ENCODE data around the gene PRR14.

PRR14 gene

DNA sequence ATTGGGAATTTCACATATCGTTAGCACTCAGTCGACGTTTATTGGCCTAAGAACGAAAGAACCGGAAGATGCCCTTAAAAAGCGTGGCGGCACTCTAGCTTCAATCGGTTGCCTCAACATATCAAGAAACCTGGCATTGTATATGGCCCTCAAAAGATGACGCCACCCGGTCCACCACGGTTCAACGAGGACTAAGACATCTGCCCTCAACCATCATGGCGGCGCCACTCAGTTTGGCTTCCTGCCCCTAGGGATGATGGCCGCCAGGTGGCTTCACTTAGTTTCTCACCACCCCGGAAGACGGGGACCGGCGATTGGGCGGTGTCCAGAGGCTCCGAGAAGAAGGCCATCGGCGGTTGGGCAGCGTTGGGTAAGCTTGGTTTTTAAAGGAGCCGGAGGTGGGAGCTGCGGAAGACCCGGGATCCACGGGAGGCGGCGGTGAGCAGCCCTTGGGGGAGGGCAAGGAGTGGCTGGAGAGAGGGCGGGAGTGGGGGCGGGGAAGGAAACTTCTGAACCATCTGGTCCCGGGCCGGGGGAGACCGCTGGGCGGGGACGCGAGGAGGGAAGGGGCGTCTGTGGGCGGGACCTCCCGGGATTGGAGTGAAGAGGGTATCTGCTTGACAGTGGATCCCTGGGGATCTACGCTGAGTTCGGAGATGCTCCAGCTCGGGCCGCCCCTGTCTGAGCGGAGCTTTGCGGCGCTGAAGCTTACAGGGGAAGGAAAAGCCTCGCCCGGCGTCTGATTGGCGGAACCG lies at the start of gene PRR14:
Gene PRR14, plus strand, starts transcription at position 592 of the 755 bp plus-strand sequence. CDS start 686 bp downstream, outside the sequence.
- DNase-seq (ENCODE audit: low read depth in 4 of 4, low spot score in 1 of 4) = peak; percentile 88 to 98 (median 98)

DNA sequence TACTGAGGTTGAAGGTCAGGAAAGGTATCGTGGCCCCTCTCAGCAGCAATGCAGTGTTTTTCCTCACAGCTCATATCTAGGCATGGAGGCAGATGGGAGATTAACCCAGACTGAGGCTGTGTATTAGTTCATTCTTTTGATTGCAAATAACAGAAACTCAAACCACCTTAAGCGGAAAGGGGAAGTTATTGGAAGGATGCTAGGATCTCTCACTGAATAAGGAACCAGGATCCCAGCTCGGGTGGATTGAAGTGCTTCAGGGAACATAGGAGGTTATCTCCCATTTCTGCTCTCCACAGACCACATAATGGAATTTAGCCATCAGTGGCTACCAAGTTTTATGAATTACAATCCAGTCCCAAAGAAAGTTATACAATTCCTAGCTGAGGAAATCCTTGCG lies 48.8 kb upstream of the PRR14 start:
- DNase-seq (ENCODE audit: low read depth in 4 of 4, low spot score in 1 of 4) = no peak

DNA sequence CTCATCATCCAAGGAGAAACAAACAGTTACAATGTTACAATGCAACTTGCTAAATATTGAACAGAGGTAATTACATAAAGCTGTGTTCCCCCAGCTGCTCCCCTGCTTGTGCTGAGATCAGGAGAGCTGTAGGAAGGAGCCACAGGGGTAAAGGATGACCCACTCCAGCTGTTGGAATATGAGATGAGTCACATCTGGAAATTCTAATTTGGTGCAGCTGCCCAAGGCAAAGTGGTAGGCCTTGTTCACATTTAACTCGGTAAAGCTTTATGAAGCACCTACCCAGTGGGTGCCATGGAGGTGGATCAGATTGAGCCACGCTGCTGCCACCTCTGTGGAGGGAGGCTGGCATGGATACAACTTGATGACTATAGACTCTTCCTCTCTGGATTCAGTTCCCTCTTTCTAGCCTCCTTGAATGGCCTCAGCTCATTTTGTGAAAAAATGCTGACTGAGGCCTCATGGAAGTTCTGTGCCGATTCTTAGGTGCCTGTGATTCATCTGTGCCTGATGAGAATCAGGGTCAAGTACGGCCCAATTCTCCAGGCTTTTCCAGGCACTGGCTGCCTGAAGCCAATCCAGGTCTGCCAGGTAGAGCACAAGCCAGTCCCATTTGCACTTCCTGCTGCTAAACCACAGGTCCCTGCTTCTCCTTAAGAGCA lies 48.0 kb upstream of the PRR14 start:
- DNase-seq (ENCODE audit: low read depth in 4 of 4, low spot score in 1 of 4) = no peak

DNA sequence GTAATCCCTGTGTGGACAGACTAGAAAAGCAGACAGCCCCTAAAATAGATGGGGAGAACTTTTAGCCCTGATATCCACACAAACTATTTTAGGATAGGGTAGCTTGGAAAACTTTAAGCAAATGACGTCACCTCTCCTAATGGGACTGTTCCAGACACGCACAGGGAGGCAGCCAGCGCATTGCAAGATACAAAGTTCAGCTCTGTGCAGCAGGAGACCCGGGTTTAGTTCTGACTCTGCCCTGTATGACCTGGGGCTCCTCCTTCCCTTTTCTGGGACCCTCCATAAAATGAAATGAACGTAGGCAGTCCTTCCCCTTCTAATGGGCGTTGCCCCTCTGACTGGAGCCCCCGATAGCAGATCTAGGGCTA lies 46.8 kb upstream of the PRR14 start:
- no peak for DNase-seq (ENCODE audit: low read depth in 4 of 4, low spot score in 1 of 4)

DNA sequence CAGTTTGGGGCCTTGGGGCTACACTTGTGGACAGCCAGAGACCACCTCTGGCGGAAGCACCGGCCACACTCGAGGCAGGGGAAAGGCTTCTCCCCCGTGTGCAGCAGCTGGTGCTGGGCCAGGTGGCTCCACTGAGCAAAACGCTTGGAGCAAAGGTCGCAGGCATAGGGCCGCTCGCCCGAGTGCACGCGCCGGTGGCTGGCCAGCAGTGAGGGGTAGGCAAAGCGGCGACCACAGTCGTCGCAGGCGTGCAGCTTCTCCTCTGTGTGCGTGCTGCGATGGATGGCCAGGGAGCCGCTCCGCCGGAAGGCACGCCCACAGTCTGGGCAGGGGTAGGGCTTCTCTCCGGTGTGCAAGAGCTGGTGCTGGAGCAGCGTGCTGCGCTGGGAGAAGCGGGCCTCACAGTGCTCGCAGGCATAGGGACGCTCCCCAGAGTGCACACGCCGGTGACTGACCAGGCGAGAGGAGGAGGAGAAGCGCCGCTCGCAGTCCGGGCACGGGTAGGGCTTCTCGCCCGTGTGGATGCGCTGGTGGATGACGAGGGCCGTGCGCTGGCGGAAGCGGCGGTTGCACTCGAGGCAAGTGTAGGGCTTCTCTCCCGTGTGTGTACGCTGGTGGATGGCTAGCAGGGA lies 46.3 kb upstream of the PRR14 start:
- no peak for DNase-seq (ENCODE audit: low read depth in 4 of 4, low spot score in 1 of 4)

DNA sequence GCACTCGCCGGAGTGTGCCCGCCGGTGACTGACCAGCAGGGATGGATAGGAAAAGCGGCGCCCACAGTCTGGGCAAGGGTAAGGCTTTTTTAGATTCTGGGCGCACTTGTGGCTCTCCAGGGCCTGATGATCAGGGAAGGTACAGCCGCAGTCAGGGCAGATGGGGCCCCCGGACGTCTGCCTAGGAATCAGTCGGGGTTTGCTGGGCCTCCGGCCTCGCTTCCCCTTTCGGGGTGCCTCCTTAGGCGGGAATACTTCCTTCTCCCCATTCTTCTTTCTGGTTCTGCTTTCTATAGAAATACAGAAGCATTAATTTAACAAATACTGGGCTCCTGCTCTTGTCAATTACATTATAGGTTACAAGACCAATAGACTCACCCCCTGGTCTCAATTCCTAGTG lies 45.6 kb upstream of the PRR14 start:
- no peak for DNase-seq (ENCODE audit: low read depth in 4 of 4, low spot score in 1 of 4)

DNA sequence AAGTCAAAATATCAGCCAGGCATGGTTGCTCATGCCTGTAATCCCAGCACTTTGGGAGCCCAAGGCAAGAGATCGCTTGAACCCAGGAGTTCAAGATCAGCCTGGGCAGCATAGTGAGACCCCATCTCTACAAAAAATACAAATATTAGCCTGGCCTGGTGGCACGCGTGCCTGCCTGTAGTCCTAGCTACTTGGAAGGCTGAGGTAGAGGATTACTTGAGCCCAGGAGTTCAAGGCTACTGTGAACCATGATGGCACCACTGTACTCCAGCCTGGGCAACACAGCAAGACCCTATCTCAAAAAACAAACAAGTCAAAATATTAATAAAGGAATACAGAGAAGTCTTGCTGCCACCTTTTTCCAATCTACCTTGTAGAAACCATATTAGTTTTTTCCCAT lies 44.8 kb upstream of the PRR14 start:
- DNase-seq (ENCODE audit: low read depth in 4 of 4, low spot score in 1 of 4) = no peak

DNA sequence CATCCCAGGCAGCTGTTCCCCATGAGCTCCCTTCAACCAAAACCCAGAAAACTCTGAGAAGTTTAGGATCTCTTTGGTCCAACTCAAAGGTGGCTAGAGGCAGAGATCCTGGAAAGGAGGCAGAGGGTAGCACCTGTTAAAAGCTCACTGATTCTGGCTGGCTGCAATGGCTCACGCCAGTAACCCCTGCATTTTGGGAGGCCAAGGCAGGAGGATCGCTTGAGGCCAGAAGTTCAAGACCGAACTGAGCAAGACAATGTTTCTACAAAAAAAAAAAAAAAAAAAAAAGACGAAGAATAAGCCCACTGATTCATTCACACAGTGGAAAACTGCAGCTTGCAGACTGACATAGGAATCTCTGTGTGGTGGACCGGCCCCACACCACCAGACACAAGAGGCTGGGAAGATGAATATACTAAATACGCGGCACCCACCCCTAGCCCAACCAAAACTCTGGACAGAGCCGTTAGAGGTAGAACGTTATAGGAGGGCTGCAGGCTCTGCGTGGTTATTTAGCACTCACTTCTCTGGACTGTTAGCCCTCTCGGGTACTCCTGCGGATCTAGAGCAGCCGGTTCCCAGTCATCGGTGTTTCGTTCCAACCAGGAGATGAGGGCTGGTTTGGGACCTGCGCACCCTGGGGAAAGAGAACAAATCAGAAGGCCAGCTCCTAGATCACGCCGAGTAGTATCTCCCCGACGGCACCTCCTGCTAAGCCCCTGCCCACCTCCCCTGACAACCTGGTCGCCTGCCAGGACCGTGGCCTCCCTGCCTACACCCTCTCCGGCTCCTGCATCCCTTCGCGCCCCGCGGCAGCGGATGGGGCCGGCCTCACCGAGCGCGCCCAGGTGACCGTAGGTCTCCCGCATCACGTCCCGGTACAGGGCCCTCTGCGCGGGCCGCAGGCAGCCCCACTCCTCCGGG lies 41.5 kb upstream of the PRR14 start:
- DNase-seq (ENCODE audit: low read depth in 4 of 4, low spot score in 1 of 4) = peak in 1 of 4 experiments; percentile 19

DNA sequence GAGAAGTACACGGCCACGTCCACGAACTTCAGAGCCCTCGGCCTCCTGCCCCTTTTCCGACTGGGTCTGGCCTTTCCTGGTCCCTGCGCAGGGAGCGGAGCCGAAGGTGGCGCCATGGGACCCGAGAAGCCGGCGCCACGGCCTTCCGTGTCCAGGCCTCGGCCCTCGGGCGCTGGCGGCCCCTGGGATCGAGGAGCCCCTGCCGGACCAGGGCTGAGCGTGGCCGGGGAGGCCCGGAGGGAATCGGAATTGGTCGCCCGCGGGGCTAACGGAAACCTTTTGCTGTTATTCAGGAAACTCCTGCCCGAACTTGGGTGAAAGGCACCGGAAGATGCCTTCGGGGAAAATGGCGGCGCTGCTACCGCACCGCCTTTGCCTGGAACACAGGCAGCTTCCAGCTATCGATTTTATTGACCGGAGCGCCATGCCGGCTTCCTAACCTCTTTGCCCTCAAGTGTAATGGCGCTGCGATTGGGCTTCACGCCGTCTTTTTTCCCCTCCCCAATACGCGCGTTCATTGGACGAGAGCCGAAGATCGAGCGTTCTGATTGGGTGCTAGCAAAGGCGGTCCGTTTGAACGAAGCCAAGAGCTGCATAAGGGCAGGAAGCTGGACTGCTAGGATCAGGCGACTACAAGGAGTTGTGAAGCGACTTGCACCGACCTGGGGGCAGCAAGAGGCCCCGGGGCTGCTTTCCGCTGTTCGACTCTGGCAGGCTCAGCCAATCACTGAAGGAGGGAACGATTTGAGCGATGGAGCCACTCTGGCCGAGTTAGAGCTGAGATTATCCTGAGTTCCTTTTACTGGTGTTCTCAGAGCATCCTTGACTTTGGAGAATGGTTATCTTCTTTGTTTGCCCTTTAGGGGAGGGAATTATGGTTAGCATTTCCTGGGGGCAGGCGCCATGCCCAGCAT lies 40.6 kb upstream of the PRR14 start, which contains the start of gene ZNF689:
Gene ZNF689, minus strand, starts transcription at position 464 of the 914 bp plus-strand sequence. Its CDS starts 348 bp downstream, at position 116.
- DNase-seq (ENCODE audit: low read depth in 4 of 4, low spot score in 1 of 4) = peak; percentile 78 to 89 (median 84)

DNA sequence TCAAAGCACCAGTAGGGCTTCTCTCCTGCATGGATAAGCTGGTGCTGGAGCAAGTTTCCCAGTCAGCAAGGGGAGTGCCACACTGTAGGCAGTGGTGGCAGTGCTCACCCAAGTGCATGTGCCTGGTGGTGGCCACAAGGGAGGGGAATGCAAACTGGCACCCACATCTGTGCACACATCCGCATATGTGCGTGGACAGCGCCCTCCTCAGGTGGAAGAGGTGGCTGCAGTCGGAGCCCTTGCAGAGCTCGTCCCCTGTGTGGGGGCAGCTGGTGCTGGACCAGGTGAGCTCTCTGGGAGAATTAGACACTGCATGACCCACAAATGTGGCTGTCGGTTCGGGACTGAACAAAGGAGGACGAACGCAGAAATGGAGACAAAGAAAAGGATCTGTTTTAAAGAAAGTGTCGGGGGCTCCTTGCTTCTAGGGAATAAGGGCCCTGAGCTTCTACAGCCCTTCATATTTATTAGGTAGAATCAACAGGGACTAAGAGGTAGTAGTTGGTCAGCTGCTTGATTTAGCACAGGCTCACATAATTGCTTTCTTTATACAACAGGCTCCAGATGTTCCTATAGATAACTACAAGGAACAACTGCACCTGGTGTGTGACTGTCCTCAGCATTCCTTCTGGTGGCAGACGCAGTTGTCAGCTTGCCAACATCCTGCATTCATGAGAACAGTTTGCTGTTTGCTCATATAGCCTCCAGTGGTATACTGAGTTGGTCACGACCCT lies 35.2 kb upstream of the PRR14 start:
- peak in 3 of 4 experiments; percentile 49 to 72 (median 52) for DNase-seq (ENCODE audit: low read depth in 4 of 4, low spot score in 1 of 4)

DNA sequence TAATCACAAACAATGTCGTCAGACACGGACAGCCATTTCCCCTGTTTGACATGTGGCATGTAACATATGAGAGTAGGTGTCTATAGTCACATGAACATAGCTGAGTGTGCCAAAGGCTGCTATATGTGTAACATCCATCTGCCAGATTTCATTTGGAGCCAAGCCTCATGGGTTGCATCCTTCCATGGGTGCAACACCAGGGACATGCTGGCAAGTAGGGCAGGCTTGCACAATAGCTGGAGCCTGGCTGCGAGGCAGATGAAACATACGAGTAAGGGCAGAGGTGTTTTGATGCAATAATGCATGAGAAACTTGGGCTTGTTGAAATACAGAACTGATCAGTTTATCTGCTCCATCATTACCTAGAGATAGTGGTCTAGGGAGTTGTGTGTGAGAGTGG lies 31.6 kb upstream of the PRR14 start:
- DNase-seq (ENCODE audit: low read depth in 4 of 4, low spot score in 1 of 4) = no peak

DNA sequence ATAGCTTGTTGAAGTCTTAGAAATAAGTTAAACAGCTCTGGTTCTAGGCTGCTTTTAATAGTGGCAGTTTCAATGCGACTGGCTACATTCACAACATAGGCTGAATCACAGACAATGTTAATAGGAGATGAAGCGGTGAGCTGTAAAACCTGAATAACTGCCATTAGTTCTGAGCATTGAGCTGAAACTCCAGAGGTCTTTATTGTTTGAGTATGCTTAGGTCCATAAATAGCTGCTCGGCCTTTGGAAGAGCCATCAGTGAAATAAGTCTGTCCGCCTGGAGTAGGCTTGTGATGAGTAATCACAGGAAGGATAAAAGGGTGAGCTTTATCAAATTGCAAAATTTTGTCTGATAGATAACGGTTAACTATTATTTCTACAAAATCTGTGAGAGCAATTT lies 31.1 kb upstream of the PRR14 start:
- DNase-seq (ENCODE audit: low read depth in 4 of 4, low spot score in 1 of 4) = no peak

DNA sequence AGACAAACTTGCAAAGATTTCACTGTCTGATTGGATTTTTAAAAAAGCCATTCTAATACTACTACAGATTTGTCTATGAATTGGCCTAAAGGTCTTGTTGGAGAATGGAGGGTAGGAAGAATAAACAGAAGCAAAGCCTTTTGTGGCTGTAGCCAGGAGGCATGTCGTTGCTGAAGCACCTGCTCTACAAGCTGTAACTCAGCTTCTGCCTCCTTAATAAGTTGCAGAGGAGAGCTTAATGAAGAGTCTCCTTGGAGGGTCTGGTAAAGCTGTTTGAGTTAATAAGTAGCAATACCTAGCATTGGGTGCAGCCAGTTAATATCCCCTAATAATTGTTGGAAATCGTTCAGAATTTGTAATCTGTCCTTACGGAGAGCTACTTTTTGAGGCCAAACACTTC lies 30.6 kb upstream of the PRR14 start:
- no peak for DNase-seq (ENCODE audit: low read depth in 4 of 4, low spot score in 1 of 4)

DNA sequence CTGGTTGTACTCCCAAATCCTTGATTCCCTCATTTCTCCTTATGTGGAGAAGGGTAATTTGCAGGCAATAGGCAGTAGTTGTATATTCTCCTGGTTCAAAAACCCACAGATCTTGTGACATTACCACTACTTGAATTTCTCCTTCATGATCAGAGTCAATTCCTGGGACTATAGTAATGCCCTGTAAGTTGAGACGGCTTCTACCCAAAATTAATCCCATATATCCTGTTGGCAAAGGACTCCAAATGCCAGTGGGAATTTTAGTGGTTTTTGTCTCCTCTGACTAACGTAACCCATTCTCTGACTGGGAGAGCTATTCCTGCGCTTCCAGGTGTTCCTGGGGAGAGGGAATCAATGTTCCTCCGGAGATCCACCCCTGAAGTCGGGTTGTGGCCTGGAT lies 29.0 kb upstream of the PRR14 start:
- no peak for DNase-seq (ENCODE audit: low read depth in 4 of 4, low spot score in 1 of 4)

DNA sequence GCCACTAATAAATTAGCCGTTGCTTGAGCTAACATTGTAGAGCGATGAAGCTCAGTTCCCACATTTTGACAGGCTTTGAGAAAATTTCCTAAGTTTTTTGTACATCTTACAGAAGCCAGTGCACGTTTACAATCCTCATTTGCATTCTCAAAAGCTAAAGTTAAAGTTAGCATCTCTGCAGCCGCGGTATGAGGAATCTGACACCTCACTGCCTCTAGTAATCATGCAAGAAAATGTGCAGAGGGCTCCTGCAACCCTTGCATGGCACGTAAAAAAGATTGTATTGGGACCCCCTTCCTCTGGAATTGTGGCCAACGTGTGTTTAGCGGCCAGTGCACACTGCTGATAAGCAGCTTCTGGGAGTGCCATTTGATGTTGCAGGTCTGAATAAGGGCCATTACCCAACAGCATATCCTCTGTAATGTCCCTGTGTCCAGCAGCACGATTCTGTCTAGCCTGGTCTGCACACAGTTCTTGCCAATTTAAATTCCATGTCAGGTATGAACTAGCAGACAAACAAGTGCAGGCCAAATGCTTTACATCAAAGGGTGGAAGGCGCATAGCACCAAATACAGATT lies 28.2 kb upstream of the PRR14 start:
- no peak for DNase-seq (ENCODE audit: low read depth in 4 of 4, low spot score in 1 of 4)

DNA sequence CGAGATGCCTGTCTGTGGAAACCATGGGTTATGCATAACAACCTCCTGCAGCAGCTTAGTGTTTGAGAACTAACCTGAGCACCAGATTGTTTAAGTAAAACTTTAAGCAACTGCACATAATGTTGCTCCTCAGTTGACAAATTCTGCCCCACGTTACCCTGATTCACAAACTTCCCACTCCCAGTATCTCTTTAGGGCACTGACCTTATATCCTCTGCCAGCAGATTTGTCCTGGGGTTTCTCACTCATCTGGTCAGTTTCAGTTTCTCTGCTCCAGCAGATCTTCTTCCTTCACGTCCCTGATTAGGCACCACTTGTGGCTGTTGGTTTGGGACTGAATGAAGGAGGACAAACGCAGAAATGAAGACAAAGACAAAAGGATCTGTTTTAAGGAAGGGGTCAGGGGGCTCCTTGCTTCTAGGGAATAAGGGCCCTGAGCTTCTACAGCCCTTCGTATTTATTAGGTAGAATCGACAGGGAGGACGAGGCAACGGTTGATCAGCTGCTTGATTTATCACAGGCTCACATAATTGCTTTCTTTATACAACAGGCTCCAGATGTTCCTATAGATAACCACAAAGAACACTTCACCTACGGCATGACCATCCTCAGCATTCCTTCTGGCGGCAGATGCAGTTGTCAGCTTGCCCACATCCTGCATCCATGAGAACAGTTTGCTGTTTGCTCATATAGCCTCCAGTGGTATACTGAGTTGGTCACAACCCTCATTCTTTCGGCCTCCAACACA lies 27.1 kb upstream of the PRR14 start:
- DNase-seq (ENCODE audit: low read depth in 4 of 4, low spot score in 1 of 4) = no peak

DNA sequence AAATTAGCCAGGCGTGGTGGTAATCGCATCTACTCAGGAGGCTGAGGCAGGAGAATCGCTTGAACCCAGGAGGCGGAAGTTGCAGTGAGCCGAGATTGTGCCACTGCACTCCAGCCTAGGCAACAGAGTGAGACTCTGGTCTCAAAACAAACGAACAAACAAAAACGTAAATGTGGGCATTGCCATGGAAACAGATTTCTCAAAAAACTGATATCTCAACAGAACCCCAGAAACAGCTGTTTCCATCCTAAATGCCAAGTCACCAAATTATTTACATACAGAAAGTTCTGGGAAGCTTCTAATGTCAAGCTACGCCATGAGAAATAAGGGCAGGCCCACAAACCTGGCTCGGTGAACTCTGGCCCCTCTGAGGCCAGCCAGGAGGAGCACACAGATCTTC lies 24.5 kb upstream of the PRR14 start:
- DNase-seq (ENCODE audit: low read depth in 4 of 4, low spot score in 1 of 4) = no peak

Measured in stimulated activated CD4-positive, alpha-beta T cell treated with anti-CD3 and anti-CD28 coated beads, Interleukin-1b, Interleukin-23, amount 100 ng/mL, for 24 hours (primary cell).